Measurements from ENCODE around the gene TDRD12. TPM values are rescaled to one million over a fixed set of nuclear protein-coding genes. Genes with fewer than 3 reads are reported as not detected.
"Not testable (repeated sequence)": the region's sequence is repeated elsewhere in the genome, so short reads cannot be mapped to it uniquely, and the experiment has no call there.

Gene TDRD12
- total RNA-seq, 1 experiment from 2014 or later: 0.33 TPM

- Histone ChIP-seq H3K27me3 (ENCODE audit: control insufficient read depth, insufficient read depth, low read length) (no peaks in the 10 kb centered on the region), H3K27ac (ENCODE audit: low read length) (no peak overlapping the region), H3K4me3 (ENCODE audit: low read depth in 2 of 2, low read length in 2 of 2) (no peak overlapping the region), H3K36me3 (ENCODE audit: control insufficient read depth, insufficient read depth, low read length) (no peaks in the 10 kb centered on the region), H3K4me1 (ENCODE audit: control insufficient read depth, insufficient read depth, low read length) (no peaks in the 10 kb centered on the region), H3K9me3 (ENCODE audit: control insufficient read depth, insufficient read depth, low read depth, low read length) (no peaks in the 10 kb centered on the region)
- no peak for TF ChIP-seq TCF7L2 (IDR thresholded peaks at IDR 0.05; ENCODE audit: low read depth, low read length)
- TF ChIP-seq POLR2AphosphoS5 (IDR thresholded peaks at IDR 0.05; ENCODE audit: low read depth, low read length): no peak
- TF ChIP-seq CTCF (IDR thresholded peaks at IDR 0.05): no peak
- no peak for TF ChIP-seq SIN3A (IDR thresholded peaks at IDR 0.05; ENCODE audit: borderline replicate concordance, insufficient read depth, low read depth, low read length)
- TF ChIP-seq, protein P1, sequence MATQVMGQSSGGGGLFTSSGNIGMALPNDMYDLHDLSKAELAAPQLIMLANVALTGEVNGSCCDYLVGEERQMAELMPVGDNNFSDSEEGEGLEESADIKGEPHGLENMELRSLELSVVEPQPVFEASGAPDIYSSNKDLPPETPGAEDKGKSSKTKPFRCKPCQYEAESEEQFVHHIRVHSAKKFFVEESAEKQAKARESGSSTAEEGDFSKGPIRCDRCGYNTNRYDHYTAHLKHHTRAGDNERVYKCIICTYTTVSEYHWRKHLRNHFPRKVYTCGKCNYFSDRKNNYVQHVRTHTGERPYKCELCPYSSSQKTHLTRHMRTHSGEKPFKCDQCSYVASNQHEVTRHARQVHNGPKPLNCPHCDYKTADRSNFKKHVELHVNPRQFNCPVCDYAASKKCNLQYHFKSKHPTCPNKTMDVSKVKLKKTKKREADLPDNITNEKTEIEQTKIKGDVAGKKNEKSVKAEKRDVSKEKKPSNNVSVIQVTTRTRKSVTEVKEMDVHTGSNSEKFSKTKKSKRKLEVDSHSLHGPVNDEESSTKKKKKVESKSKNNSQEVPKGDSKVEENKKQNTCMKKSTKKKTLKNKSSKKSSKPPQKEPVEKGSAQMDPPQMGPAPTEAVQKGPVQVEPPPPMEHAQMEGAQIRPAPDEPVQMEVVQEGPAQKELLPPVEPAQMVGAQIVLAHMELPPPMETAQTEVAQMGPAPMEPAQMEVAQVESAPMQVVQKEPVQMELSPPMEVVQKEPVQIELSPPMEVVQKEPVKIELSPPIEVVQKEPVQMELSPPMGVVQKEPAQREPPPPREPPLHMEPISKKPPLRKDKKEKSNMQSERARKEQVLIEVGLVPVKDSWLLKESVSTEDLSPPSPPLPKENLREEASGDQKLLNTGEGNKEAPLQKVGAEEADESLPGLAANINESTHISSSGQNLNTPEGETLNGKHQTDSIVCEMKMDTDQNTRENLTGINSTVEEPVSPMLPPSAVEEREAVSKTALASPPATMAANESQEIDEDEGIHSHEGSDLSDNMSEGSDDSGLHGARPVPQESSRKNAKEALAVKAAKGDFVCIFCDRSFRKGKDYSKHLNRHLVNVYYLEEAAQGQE (IDR thresholded peaks at IDR 0.05; ENCODE audit: insufficient read depth in 1 of 2, low read depth in 2 of 2, low read length in 1 of 2): no peak
- BruUV-seq (replicated peaks): no TSS peak
- ChIA-PET CTCF (interaction anchor here (0.7 kb wide), 1 partner anchor 430 kb away, joined by 3 read pairs; no protein-coding TSS in a partner anchor), POLR2A (no interaction called here)
- DNase-seq (ENCODE audit: low read depth, low spot score): no peak
- in situ Hi-C loops (cut with HindIII; ENCODE audit: low pct_unique_long_range_greater_than_20kb, low sequenced_read_pairs): no loop called here
- ATAC-seq: no peak
- intact Hi-C loops (cut with micrococcal nuclease; ENCODE audit: unreplicated experiment): no loop called here
Observed at GRCh38 chr19:32830231-32831014, 110.9 kb downstream of the TDRD12 start.

DNA sequence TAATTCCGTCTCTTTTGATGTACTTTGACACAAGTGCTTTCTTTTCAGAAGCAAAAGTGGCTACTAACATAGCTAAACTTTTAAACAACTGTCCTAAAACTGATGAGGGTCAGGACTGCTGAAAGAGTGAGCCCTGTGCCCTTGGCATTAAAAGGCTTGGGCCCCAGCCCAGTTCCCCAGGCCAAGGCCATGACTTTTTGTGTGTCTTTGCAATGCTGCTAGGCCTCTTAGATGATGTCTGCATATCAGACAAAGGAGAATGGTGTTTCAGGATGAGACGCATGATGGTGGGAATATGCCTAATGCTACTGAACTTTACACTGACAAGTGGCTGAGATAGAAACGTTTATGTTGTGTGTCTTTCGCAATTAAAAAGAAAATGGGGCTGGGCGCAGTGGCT lies 112.0 kb downstream of the TDRD12 start:
- H3K9me3 ChIP-seq (ENCODE audit: control insufficient read depth, insufficient read depth, low read depth, low read length): no peaks in the 10 kb centered on the region
- TF ChIP-seq SIN3A (IDR thresholded peaks at IDR 0.05; ENCODE audit: borderline replicate concordance, insufficient read depth, low read depth, low read length) (no peak), CTCF (IDR thresholded peaks at IDR 0.05) (no peak), POLR2AphosphoS5 (IDR thresholded peaks at IDR 0.05; ENCODE audit: low read depth, low read length) (no peak), TCF7L2 (IDR thresholded peaks at IDR 0.05; ENCODE audit: low read depth, low read length) (no peak)
- TF ChIP-seq, protein P1 (IDR thresholded peaks at IDR 0.05; ENCODE audit: insufficient read depth in 1 of 2, low read depth in 2 of 2, low read length in 1 of 2): no peak
- no peak for ATAC-seq
- in situ Hi-C loops (cut with HindIII; ENCODE audit: low pct_unique_long_range_greater_than_20kb, low sequenced_read_pairs) (no loop called here), intact Hi-C loops (cut with micrococcal nuclease; ENCODE audit: unreplicated experiment) (no loop called here)
- POLR2A ChIA-PET: no interaction called here
- no peak for DNase-seq (ENCODE audit: low read depth, low spot score)
- H3K36me3 ChIP-seq (ENCODE audit: control insufficient read depth, insufficient read depth, low read length): no peaks in the 10 kb centered on the region
- no peaks in the 10 kb centered on the region for H3K27me3 ChIP-seq (ENCODE audit: control insufficient read depth, insufficient read depth, low read length)
- no peak overlapping the region for H3K4me3 ChIP-seq (ENCODE audit: low read depth in 2 of 2, low read length in 2 of 2)
- no peak overlapping the region for H3K27ac ChIP-seq (ENCODE audit: low read length)
- CTCF ChIA-PET: no interaction called here
- no TSS peak for BruUV-seq (replicated peaks)
- H3K4me1 ChIP-seq (ENCODE audit: control insufficient read depth, insufficient read depth, low read length): no peaks in the 10 kb centered on the region

DNA sequence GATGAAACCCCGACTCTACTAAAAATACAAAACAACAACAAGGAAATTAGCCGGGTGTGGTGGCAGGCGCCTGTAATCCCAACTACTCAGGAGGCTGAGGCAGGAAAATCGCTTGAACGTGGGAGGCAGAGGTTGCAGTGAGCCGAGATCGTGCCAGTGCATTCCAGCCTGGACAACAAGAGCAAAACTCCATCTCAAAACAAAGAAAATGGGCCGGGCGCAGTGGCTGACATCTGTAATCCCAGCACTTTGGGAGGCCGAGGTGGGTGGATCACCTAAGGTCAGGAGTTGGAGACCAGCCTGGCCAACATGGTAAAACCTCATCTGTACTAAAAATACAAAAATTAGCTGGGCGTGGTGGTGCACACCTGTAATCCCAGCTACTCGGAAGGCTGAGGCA lies 112.5 kb downstream of the TDRD12 start:
- ATAC-seq; POLR2A ChIA-PET; intact Hi-C loops (cut with micrococcal nuclease; ENCODE audit: unreplicated experiment); DNase-seq (ENCODE audit: low read depth, low spot score); H3K27me3 ChIP-seq (ENCODE audit: control insufficient read depth, insufficient read depth, low read length); CTCF ChIA-PET; BruUV-seq (replicated peaks); H3K36me3 ChIP-seq (ENCODE audit: control insufficient read depth, insufficient read depth, low read length); in situ Hi-C loops (cut with HindIII; ENCODE audit: low pct_unique_long_range_greater_than_20kb, low sequenced_read_pairs); H3K4me1 ChIP-seq (ENCODE audit: control insufficient read depth, insufficient read depth, low read length); H3K4me3 ChIP-seq (ENCODE audit: low read depth in 2 of 2, low read length in 2 of 2); H3K27ac ChIP-seq (ENCODE audit: low read length); H3K9me3 ChIP-seq (ENCODE audit: control insufficient read depth, insufficient read depth, low read depth, low read length): not testable (repeated sequence)

Data from Panc1 (cell line).